Subcutaneous adipose tissue (tissue), 4 donors: ENCODE measurements around the gene CASS4. TPM values are rescaled to one million over a fixed set of nuclear protein-coding genes. Genes with fewer than 3 reads are reported as not detected.

Experiments used
- CTCF ChIP-seq: fragments of 450-650 bp; IDR thresholded peaks from one replicate; pipeline ENCODE4 v1.5.1; 2016; ENCODE audit warnings: low read depth, mild to moderate bottlenecking, control low read depth, antibody characterized with exemption, moderate library complexity
- total RNA-seq, 4 donors: library from RNA; depleted of rRNA; stranded (reverse); fragments of >200 nt; gene quantifications; one replicate each; pipeline ENCODE4 v1.1.0, GENCODE V29; 2016

The CASS4 gene
- total RNA-seq, 4 donors from 2014 or later: 0.94 to 16.5 (median 3.7) TPM

GRCh38 chr20:56385130-56385529 is 26.9 kb upstream of the CASS4 start:
- TF ChIP-seq CTCF: no peak

GRCh38 chr20:56386219-56386618 is 25.8 kb upstream of the CASS4 start:
- no peak for TF ChIP-seq CTCF

DNA sequence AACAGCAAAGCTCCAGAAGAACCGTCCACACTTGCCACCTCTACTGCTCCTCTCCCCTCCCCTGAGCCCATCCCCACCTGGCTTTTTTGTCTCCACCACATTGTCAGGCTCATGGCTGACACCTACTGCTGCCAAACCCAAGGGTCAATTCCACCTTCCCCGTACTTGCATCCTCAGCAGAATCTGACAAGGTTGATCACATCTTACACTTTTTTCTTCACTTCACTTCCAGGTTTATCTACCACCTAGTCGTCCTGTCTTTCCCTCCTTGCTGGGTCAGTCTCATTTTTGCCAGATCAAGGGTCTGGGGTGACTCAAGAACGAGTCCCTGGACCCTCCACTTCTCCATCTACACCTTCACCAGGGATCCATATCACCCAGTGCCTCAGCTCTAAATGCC is 23.2 kb upstream of the CASS4 start:
- TF ChIP-seq CTCF: no peak

GRCh38 chr20:56389807-56390206 is 22.3 kb upstream of the CASS4 start:
- no peak for TF ChIP-seq CTCF

GRCh38 chr20:56391037-56391436 is 21.0 kb upstream of the CASS4 start:
- no peak for TF ChIP-seq CTCF

DNA sequence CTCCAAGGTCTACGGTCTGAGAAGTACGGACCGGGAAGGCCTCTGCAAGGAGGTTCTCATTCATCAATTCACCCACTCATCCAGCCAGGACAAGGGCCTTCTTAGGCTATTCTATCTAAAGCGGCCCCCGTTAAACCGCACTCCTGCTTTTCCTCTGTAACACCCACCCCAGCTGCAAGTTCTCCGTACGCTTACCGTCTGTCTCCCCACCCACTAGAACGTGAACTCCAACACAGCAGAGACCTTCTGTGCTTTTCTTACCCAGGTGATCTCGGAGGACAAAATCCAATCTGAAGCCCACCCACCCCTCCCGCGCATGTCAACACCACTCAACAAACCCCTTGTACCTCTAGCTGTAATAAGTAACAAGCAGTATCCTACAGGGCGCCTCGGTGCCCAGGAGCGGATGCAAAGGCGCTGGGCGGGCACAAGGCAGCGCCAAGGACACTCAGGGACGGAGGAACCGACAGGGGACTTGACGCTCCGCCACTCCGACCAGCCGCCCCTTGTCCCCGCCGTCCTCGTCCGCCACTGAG is 20.4 kb upstream of the CASS4 start:
- TF ChIP-seq CTCF: no peak

- TF ChIP-seq CTCF: no peak
These were observed 19.8 kb upstream of the CASS4 start, which contains the start of the genes AURKA and CSTF1 for GRCh38 chr20:56392132-56392880. Gene AURKA, minus strand, starts transcription at chr20:56392215. Its CDS starts 4,018 bp downstream, at chr20:56388197. Gene CSTF1, plus strand, starts transcription at chr20:56392645. Its CDS starts 2,908 bp downstream, at chr20:56395553.
